MCF 10A (cell line): Measurements from ENCODE around the gene FIGLA. TPM values are rescaled to one million over a fixed set of nuclear protein-coding genes. Genes with fewer than 3 reads are reported as not detected.
A peak's percentile ranks its signal among the peaks of the same experiment; 100 is the strongest.

ENCODE experiments used
- BruUV-seq: library from RNA; stranded (reverse); fragments of 400-500 nt; replicated peaks from 2 replicates; lab custom pipeline; 2021; lab: Mats Ljungman, UMichigan
- CTCF ChIA-PET: fragments of 300-600 bp; sonication (Branson Sonifier 250); formaldehyde crosslinking; extraction: SDS; loops from one replicate; lab custom pipeline; 2021; ENCODE audit warnings: antibody characterized with exemption, inconsistent platforms; lab: Yijun Ruan, JAX
- POLR2A ChIA-PET: fragments of 300-600, 350-650 bp; sonication (Branson Sonifier 250); formaldehyde crosslinking; extraction: SDS; loops from one replicate; lab custom pipeline; 2020; ENCODE audit warnings: antibody characterized with exemption, inconsistent platforms; lab: Yijun Ruan, JAX
- DNase-seq: peaks from one replicate; pipeline ENCODE4 v3.0.0-alpha.2; 2018; ENCODE audit not compliant: unreplicated experiment
- H3K27ac Mint-ChIP-seq: one replicate; pipeline ENCODE4 v1.8.0; 2022; ENCODE audit warnings: mild to moderate bottlenecking, low read depth, mixed read lengths; ENCODE audit not compliant: unreplicated experiment
- H3K27me3 Mint-ChIP-seq: one replicate; pipeline ENCODE4 v1.8.0; 2022; ENCODE audit warnings: mixed read lengths; ENCODE audit not compliant: insufficient read depth, unreplicated experiment
- H3K36me3 Mint-ChIP-seq: one replicate; pipeline ENCODE4 v1.8.0; 2022; ENCODE audit warnings: mild to moderate bottlenecking, moderate library complexity, mixed read lengths; ENCODE audit not compliant: insufficient read depth, unreplicated experiment
- H3K4me1 Mint-ChIP-seq: one replicate; pipeline ENCODE4 v1.8.0; 2022; ENCODE audit warnings: mixed read lengths; ENCODE audit not compliant: insufficient read depth, unreplicated experiment
- H3K4me3 Mint-ChIP-seq: one replicate; pipeline ENCODE4 v1.8.0; 2022; ENCODE audit warnings: mild to moderate bottlenecking, moderate library complexity, mixed read lengths; ENCODE audit not compliant: unreplicated experiment
- H3K9me3 Mint-ChIP-seq: one replicate; pipeline ENCODE4 v1.8.0; 2022; ENCODE audit warnings: mixed read lengths; ENCODE audit not compliant: unreplicated experiment
- CTCF ChIP-seq: fragments of 200-600 bp; IDR thresholded peaks from one replicate; pipeline ENCODE4 v1.8.0; 2022; ENCODE audit warnings: antibody characterized with exemption, mild to moderate bottlenecking; ENCODE audit not compliant: unreplicated experiment
- intact Hi-C: fragments of 100-400 bp; cut with micrococcal nuclease; formaldehyde crosslinking; loops from 2 replicates; pipeline ENCODE4 v1.14.1; 2022
- total RNA-seq: library from RNA; stranded (reverse); gene quantifications from 2 replicates; pipeline ENCODE4 v1.2.3, GENCODE V29; 2022

Gene FIGLA
- total RNA-seq, 1 experiment from 2014 or later = not detected

GRCh38 chr2:70748002-70748784, 42.2 kb downstream of the FIGLA start:
- Mint-ChIP-seq H3K36me3 (no peaks in the 10 kb centered on the region), H3K4me1 (no peaks in the 10 kb centered on the region), H3K27me3 (peaks cover 12% of the 10 kb centered on the region), H3K27ac (no peak overlapping the region), H3K4me3 (no peak overlapping the region), H3K9me3 (peaks cover 7% of the 10 kb centered on the region)
- ChIA-PET CTCF (interaction anchor here (0.8 to 1.0 kb wide), 2 partner anchors 22 to 37 kb away, joined by 4 read pairs; no protein-coding TSS in a partner anchor), POLR2A (interaction anchor here (1.1 kb wide), 1 partner anchor 9 kb away, joined by 3 read pairs; no protein-coding TSS in a partner anchor)
- DNase-seq = peak; percentile 17
- no TSS peak for BruUV-seq
- no peak for TF ChIP-seq CTCF
- intact Hi-C loops = no loop called here

- ChIA-PET POLR2A (no interaction called here), CTCF (no interaction called here)
- H3K4me1 Mint-ChIP-seq = no peaks in the 10 kb centered on the region
- DNase-seq = no peak
- TF ChIP-seq CTCF = no peak
- intact Hi-C loops = no loop called here
- H3K27ac Mint-ChIP-seq = no peak overlapping the region
- no peak overlapping the region for H3K4me3 Mint-ChIP-seq
- no TSS peak for BruUV-seq
- H3K27me3 Mint-ChIP-seq = peaks cover 12% of the 10 kb centered on the region
- H3K9me3 Mint-ChIP-seq = peaks cover 7% of the 10 kb centered on the region
- H3K36me3 Mint-ChIP-seq = no peaks in the 10 kb centered on the region
Measured at GRCh38 chr2:70747284-70747683, 43.2 kb downstream of the FIGLA start.

- BruUV-seq = no TSS peak
- intact Hi-C loops = no loop called here
- no peak overlapping the region for H3K4me3 Mint-ChIP-seq
- POLR2A ChIA-PET = no interaction called here
- CTCF ChIA-PET = interaction anchor here (0.5 to 1.1 kb wide), 2 partner anchors 115 to 219 kb away, joined by 3 to 4 read pairs; no protein-coding TSS in a partner anchor
- no peak overlapping the region for H3K27ac Mint-ChIP-seq
- peaks cover 15% of the 10 kb centered on the region for H3K27me3 Mint-ChIP-seq
- H3K4me1 Mint-ChIP-seq = no peaks in the 10 kb centered on the region
- DNase-seq = no peak
- no peaks in the 10 kb centered on the region for H3K36me3 Mint-ChIP-seq
- no peak for TF ChIP-seq CTCF
- peaks cover 7% of the 10 kb centered on the region for H3K9me3 Mint-ChIP-seq
Measured at GRCh38 chr2:70746094-70746974, 44.1 kb downstream of the FIGLA start.

GRCh38 chr2:70745276-70745825, 45.1 kb downstream of the FIGLA start:
- no TSS peak for BruUV-seq
- no peak for TF ChIP-seq CTCF
- H3K27ac Mint-ChIP-seq = no peak overlapping the region
- no peak for DNase-seq
- no peaks in the 10 kb centered on the region for H3K36me3 Mint-ChIP-seq
- POLR2A ChIA-PET = no interaction called here
- CTCF ChIA-PET = interaction anchor here (0.5 kb wide), 1 partner anchor 220 kb away, joined by 3 read pairs; no protein-coding TSS in a partner anchor
- H3K4me3 Mint-ChIP-seq = no peak overlapping the region
- H3K27me3 Mint-ChIP-seq = peaks cover 19% of the 10 kb centered on the region
- intact Hi-C loops = no loop called here
- H3K4me1 Mint-ChIP-seq = no peaks in the 10 kb centered on the region
- peaks cover 7% of the 10 kb centered on the region for H3K9me3 Mint-ChIP-seq
